Head of caudate nucleus (tissue), 42 donors: Measurements from ENCODE around the gene AMN1.

Experiments
- DNase-seq, 42 donors: peaks; one replicate each; pipeline versions ENCODE4 v3.0.0 to v3.0.0-alpha.2; 2020 to 2021; ENCODE audit warnings: mixed read lengths in 7 of 42
- intact Hi-C: fragments of 100-400 bp; cut with DNase I; formaldehyde crosslinking; loops from one replicate; pipeline ENCODE4 v1.15.0; 2022

The AMN1 gene

GRCh38 chr12:31650918-31651317, 77.9 kb downstream of the AMN1 start:
- peak in 2 of 42 donors; percentile 3 to 8 for DNase-seq
- intact Hi-C loops = loop anchor here (10.0 kb wide), 2 partner anchors 654 to 1024 kb away; partner anchors contain the start of gene DNM1L

GRCh38 chr12:31647086-31647491, 81.7 kb downstream of the AMN1 start:
- intact Hi-C loops = no loop called here
- no peak for DNase-seq

- intact Hi-C loops = no loop called here
- DNase-seq = no peak
Observed at GRCh38 chr12:31645924-31646323, 82.9 kb downstream of the AMN1 start.

GRCh38 chr12:31644536-31644935, 84.3 kb downstream of the AMN1 start:
- DNase-seq = no peak
- intact Hi-C loops = no loop called here

GRCh38 chr12:31641509-31642090, 87.2 kb downstream of the AMN1 start:
- DNase-seq = no peak
- intact Hi-C loops = no loop called here

- intact Hi-C loops = no loop called here
- no peak for DNase-seq
Observed at GRCh38 chr12:31634620-31635019, 94.2 kb downstream of the AMN1 start.

GRCh38 chr12:31633464-31633863, 95.4 kb downstream of the AMN1 start:
- intact Hi-C loops = no loop called here

GRCh38 chr12:31631809-31632208, 97.0 kb downstream of the AMN1 start:
- DNase-seq = no peak
- intact Hi-C loops = no loop called here

More at GRCh38 chr12:31633464-31633863, 95.4 kb downstream of the AMN1 start:
- DNase-seq = no peak

GRCh38 chr12:31631023-31631724, 97.6 kb downstream of the AMN1 start:
- intact Hi-C loops = no loop called here
- no peak for DNase-seq

GRCh38 chr12:31629756-31630732, 98.8 kb downstream of the AMN1 start:
- intact Hi-C loops = no loop called here
- no peak for DNase-seq

- no peak for DNase-seq
- intact Hi-C loops = no loop called here
Observed at GRCh38 chr12:31627456-31628054, 101.3 kb downstream of the AMN1 start.

- DNase-seq = no peak
- intact Hi-C loops = no loop called here
Observed at GRCh38 chr12:31626270-31626995, 102.4 kb downstream of the AMN1 start.

- intact Hi-C loops = no loop called here
- no peak for DNase-seq
Observed at GRCh38 chr12:31622038-31622437, 106.8 kb downstream of the AMN1 start.
